Right lobe of liver (tissue), 4 donors: Measurements from ENCODE around the gene CFAP46.

Source experiments
- CTCF ChIP-seq, 4 donors: fragments of 200-600 bp in 3 of 4; fragments of 450-650 bp in 1 of 4; IDR thresholded peaks; one replicate each; pipeline versions ENCODE4 v1.5.1 to v1.8.0; 2016 to 2022; ENCODE audit warnings: antibody characterized with exemption in 4 of 4, mild to moderate bottlenecking in 2 of 4
- POLR2A ChIP-seq: fragments of 450-650 bp; IDR thresholded peaks from one replicate; pipeline ENCODE4 v1.6.1; 2017; ENCODE audit warnings: antibody characterized with exemption, mild to moderate bottlenecking
- donor health status: DM: no; HTN: no; CAD: no.
- donor health status: DM: no; HTN: no; CAD: no.
- donor health status: DM: no; HTN: yes; CAD: no.

- TF ChIP-seq CTCF (IDR thresholded peaks at IDR 0.05) (no peak), POLR2A (no peak)
Measured at GRCh38 chr10:132878091-132878729, 64.2 kb downstream of the CFAP46 start.
